Measurements from ENCODE around the gene PYGB.

DNA sequence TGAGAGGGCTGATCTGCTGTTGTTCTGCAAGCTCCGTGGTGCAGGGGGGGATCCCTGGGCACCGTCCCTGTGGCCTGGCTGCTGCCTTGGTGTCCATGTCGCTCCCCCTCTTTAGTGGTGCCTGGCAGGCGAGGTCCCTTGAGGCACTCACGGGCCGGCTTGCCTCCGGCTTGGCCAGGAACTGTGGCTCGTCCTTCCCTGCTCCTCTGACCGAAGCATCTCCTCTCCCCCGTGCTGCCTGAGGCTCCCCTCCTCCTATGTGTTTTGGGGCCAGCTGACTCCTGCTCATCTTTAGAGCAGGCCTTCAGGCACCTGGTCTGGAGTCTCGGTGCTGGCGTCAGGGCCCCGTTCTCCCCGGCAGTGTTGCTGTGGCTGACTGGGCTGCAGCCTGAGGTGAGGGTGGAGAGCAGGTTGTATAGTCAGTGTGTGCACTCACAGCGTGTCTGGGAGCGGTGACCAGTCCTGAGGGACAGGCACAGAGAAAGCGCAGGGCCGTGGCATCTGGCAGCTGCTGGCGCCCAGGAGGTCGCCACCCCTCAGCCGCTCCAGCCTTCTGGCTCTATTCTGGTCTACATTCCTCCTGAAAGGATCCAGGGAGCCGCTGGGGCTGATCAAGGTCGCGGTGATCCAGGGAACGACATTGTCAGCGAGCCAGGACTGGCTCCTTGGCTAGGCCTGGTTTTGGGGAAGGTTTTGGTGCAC lies 43.7 kb downstream of the PYGB start:
- TF ChIP-seq, protein P1, sequence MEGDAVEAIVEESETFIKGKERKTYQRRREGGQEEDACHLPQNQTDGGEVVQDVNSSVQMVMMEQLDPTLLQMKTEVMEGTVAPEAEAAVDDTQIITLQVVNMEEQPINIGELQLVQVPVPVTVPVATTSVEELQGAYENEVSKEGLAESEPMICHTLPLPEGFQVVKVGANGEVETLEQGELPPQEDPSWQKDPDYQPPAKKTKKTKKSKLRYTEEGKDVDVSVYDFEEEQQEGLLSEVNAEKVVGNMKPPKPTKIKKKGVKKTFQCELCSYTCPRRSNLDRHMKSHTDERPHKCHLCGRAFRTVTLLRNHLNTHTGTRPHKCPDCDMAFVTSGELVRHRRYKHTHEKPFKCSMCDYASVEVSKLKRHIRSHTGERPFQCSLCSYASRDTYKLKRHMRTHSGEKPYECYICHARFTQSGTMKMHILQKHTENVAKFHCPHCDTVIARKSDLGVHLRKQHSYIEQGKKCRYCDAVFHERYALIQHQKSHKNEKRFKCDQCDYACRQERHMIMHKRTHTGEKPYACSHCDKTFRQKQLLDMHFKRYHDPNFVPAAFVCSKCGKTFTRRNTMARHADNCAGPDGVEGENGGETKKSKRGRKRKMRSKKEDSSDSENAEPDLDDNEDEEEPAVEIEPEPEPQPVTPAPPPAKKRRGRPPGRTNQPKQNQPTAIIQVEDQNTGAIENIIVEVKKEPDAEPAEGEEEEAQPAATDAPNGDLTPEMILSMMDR (IDR thresholded peaks at IDR 0.05): no peak
- TF ChIP-seq, protein P2, sequence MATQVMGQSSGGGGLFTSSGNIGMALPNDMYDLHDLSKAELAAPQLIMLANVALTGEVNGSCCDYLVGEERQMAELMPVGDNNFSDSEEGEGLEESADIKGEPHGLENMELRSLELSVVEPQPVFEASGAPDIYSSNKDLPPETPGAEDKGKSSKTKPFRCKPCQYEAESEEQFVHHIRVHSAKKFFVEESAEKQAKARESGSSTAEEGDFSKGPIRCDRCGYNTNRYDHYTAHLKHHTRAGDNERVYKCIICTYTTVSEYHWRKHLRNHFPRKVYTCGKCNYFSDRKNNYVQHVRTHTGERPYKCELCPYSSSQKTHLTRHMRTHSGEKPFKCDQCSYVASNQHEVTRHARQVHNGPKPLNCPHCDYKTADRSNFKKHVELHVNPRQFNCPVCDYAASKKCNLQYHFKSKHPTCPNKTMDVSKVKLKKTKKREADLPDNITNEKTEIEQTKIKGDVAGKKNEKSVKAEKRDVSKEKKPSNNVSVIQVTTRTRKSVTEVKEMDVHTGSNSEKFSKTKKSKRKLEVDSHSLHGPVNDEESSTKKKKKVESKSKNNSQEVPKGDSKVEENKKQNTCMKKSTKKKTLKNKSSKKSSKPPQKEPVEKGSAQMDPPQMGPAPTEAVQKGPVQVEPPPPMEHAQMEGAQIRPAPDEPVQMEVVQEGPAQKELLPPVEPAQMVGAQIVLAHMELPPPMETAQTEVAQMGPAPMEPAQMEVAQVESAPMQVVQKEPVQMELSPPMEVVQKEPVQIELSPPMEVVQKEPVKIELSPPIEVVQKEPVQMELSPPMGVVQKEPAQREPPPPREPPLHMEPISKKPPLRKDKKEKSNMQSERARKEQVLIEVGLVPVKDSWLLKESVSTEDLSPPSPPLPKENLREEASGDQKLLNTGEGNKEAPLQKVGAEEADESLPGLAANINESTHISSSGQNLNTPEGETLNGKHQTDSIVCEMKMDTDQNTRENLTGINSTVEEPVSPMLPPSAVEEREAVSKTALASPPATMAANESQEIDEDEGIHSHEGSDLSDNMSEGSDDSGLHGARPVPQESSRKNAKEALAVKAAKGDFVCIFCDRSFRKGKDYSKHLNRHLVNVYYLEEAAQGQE (IDR thresholded peaks at IDR 0.05; ENCODE audit: insufficient read depth in 1 of 2, low read depth in 2 of 2, low read length in 1 of 2): no peak
- TF ChIP-seq POLR2AphosphoS5 (IDR thresholded peaks at IDR 0.05; ENCODE audit: low read depth, low read length): no peak
- TF ChIP-seq SIN3A (IDR thresholded peaks at IDR 0.05; ENCODE audit: borderline replicate concordance, insufficient read depth, low read depth, low read length): no peak

Data from Panc1 (cell line).